ENCODE results near the gene NFS1.

DNA sequence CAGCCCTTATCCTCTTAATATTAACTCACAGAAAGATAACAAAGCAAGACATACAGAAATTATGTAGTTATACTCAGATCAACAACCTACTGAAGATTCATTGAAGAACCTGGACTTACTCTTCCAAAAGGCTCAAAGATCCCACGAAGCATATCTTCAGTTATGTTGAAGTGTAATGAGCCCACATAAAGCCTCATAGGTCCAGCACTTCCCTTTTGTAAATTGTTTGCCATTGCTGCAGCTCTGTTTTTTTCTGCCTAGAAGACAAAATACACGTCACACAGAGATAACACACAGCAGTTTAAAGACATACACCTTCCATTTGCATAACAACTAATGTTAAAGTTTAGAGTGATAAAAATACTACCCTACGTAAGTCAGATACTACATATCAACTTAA, 22.5 kb upstream of the NFS1 start:
- TF ChIP-seq, protein P1, sequence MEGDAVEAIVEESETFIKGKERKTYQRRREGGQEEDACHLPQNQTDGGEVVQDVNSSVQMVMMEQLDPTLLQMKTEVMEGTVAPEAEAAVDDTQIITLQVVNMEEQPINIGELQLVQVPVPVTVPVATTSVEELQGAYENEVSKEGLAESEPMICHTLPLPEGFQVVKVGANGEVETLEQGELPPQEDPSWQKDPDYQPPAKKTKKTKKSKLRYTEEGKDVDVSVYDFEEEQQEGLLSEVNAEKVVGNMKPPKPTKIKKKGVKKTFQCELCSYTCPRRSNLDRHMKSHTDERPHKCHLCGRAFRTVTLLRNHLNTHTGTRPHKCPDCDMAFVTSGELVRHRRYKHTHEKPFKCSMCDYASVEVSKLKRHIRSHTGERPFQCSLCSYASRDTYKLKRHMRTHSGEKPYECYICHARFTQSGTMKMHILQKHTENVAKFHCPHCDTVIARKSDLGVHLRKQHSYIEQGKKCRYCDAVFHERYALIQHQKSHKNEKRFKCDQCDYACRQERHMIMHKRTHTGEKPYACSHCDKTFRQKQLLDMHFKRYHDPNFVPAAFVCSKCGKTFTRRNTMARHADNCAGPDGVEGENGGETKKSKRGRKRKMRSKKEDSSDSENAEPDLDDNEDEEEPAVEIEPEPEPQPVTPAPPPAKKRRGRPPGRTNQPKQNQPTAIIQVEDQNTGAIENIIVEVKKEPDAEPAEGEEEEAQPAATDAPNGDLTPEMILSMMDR (optimal IDR thresholded peaks at IDR 0.05 in 1 of 3, IDR thresholded peaks at IDR 0.05 in 1 of 3, conservative IDR thresholded peaks at IDR 0.05 in 1 of 3; ENCODE audit: extremely low read depth in 1 of 3, insufficient read depth in 2 of 3, low read length in 3 of 3): no peak
- TF ChIP-seq EZH2 (IDR thresholded peaks at IDR 0.05; ENCODE audit: low read length): no peak

Data from keratinocyte (primary cell).